NCI-H187 (cell line): Measurements from ENCODE around the gene GALNT18.
A peak's percentile ranks its signal among the peaks of the same experiment; 100 is the strongest.

Experiments
- DNase-seq, 2 experiments: peaks; one replicate each; lab custom pipeline; 2025; lab: John Stamatoyannopoulos, UW

GALNT18 gene

GRCh38 chr11:11528986-11529385, 92.8 kb downstream of the GALNT18 start:
- DNase-seq: no peak

- DNase-seq: no peak
Measured at GRCh38 chr11:11525283-11525682, 96.5 kb downstream of the GALNT18 start.

GRCh38 chr11:11524436-11525061, 97.3 kb downstream of the GALNT18 start:
- no peak for DNase-seq

GRCh38 chr11:11522591-11522990, 99.2 kb downstream of the GALNT18 start:
- DNase-seq: no peak

GRCh38 chr11:11521306-11522002, 100.4 kb downstream of the GALNT18 start:
- no peak for DNase-seq

GRCh38 chr11:11520231-11521015, 101.4 kb downstream of the GALNT18 start:
- DNase-seq: no peak

- DNase-seq: no peak
Measured at GRCh38 chr11:11519184-11519583, 102.6 kb downstream of the GALNT18 start.

- no peak for DNase-seq
Measured at GRCh38 chr11:11514246-11514645, 107.6 kb downstream of the GALNT18 start.

GRCh38 chr11:11513422-11513821, 108.4 kb downstream of the GALNT18 start:
- DNase-seq: no peak

GRCh38 chr11:11512929-11513328, 108.9 kb downstream of the GALNT18 start:
- no peak for DNase-seq

- DNase-seq: no peak
Measured at GRCh38 chr11:11512502-11512901, 109.3 kb downstream of the GALNT18 start.

- no peak for DNase-seq
Measured at GRCh38 chr11:11512090-11512489, 109.7 kb downstream of the GALNT18 start.

- DNase-seq: peak; percentile 89 to 96
Measured at GRCh38 chr11:11510939-11511338, 110.9 kb downstream of the GALNT18 start.

- DNase-seq: no peak
Measured at GRCh38 chr11:11505692-11506091, 116.1 kb downstream of the GALNT18 start.

GRCh38 chr11:11505190-11505589, 116.6 kb downstream of the GALNT18 start:
- DNase-seq: no peak

- no peak for DNase-seq
Measured at GRCh38 chr11:11504071-11504470, 117.7 kb downstream of the GALNT18 start.

- DNase-seq: no peak
Measured at GRCh38 chr11:11502263-11502861, 119.4 kb downstream of the GALNT18 start.

- no peak for DNase-seq
Measured at GRCh38 chr11:11501546-11502262, 120.1 kb downstream of the GALNT18 start.

- DNase-seq: no peak
Measured at GRCh38 chr11:11500744-11501487, 120.9 kb downstream of the GALNT18 start.

GRCh38 chr11:11499300-11499699, 122.5 kb downstream of the GALNT18 start:
- no peak for DNase-seq

GRCh38 chr11:11498195-11498594, 123.6 kb downstream of the GALNT18 start:
- no peak for DNase-seq
